Stimulated activated CD8-positive, alpha-beta memory T cell treated with anti-CD3 and anti-CD28 coated beads, Interleukin-2, amount 100 ng/mL, for 48 hours (primary cell): ENCODE measurements around the gene NCF4.

ENCODE experiments used
- DNase-seq, 2 donors: peaks; one replicate each; pipeline ENCODE4 v3.0.0-alpha.2; 2020; ENCODE audit warnings: low read depth in 2 of 2

Gene NCF4

DNA sequence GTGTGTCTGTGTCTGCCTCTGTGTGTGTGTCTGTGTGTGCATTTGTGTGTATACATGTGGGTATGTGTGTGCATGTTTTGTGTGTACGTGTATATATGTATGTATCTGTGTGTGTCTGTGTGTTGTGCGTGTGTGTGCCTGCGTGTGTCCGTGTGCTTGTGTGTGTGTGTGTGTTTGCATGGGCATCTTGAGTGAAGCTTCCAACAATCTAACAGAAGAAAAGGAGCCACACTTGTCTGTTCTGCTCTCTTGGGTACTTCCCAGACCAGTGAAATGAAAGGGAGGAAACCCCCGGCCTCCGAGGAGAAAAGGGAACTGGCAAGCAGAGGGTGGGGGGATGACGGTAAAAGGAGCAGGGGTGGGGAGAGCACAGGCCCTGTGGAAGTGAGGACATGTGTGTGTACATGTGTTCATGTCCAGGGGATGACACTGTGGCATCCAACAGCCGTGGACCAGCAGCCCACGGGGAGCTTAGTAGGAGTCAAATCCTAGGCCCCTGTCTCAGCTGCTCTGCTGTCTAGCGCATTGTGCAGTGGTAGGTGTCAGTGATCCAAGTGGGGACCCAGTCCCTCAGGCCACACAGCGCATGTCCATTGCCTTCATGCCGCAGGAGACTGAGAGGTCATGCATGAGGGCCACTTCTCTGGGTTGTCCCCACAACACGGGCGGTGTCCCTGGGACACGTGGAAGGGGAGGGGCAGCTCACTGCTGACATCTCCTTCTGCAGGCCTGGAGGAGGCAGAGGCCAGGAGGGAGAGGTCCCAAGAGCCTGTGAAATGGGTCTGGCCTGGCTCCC lies 60.7 kb downstream of the NCF4 start:
- no peak for DNase-seq

DNA sequence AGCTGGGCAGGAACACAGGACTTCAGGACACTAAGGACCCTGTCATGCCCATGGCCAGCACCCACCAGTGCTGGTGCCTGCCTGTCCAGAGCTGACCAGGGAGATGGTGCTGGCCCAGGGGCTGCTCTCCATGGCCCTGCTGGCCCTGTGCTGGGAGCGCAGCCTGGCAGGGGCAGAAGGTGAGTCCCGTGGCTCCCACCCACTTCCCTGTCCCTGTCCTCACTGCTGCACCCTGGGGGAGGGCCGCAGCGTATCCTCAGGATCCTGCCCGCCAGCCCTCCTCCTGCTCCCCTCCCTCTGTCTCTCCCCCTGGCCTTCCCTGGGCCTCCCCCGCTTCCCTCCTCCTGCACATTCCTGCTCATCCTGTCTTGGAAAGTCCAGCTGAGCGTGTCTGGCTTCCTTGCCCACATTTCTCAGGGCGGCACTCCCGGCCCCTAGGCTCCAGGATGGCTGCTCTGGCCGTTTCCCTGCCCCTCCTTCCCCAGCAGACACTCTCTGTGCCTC lies 61.4 kb downstream of the NCF4 start:
- DNase-seq, result no peak

DNA sequence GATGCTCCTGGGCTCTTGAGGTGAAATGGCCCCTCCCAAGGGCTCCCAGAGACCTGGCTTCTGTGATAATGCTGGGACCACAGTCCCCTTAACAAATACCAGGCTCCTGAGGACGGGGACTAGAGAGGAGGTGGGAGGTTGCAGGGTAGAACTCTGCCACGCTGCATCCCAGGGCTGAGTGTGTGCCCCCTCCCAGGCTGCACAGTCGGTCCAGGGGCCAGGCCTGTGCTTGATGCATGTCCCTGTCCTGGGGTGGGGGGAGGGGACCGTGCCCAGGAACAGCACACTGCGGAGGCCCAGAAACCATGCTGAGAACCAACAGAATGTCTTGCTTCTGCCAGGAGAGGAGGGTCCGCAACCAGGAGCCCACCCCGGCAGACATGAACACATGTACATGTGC lies 61.9 kb downstream of the NCF4 start:
- no peak for DNase-seq

DNA sequence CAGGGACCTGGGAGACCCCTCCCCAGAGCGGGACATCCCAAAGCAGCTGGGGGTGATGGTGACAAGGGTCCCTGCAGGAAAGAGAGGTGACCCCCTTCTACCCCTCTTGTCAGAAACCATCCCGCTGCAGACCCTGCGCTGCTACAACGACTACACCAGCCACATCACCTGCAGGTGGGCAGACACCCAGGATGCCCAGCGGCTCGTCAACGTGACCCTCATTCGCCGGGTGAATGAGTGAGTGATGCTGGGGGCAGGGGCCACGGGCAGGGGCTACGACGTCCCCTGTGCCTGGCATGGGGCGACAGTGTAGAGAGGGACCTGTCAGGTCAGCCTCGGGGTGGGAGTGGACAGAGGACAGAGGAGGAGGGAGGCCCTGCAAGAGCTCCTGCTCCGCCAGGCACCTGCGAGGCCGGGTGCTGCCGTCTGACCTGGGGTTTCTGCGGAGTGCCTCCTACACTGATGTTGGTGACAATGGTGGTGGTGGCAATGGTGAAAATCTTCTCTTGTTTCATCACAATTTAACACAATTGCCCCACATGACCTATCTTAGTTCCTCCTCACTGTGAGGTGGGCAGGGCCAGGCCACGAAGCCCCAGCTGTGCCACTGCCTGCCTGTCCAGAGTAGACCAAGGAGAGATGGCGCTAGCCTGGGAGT lies 62.5 kb downstream of the NCF4 start:
- DNase-seq, result no peak

DNA sequence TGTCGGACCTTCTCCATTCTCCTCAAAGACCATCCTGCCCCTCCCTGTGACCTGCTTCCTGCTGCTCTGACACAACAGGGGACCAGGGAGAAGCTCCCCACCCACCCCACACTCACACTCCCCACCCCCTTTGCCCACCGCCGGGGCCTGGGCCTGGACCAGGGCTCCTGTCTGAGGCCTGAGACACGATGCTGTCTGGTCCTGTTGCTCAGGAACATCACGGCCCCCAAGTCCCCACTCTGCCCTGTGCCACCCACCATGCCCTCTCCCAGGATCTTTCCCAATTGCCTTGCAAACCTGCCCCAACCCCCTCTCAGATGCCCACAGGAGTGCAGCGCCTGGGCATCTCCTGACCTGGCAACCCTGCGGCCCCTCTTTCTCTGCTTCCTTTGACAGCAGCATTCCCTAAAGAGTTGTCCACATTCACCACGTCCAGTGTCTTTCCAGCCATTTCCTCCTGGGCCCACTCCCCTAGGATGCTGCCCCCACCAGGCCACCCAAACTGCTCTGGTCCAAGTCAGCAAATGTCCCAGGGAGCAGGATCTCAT lies 63.4 kb downstream of the NCF4 start:
- no peak for DNase-seq

DNA sequence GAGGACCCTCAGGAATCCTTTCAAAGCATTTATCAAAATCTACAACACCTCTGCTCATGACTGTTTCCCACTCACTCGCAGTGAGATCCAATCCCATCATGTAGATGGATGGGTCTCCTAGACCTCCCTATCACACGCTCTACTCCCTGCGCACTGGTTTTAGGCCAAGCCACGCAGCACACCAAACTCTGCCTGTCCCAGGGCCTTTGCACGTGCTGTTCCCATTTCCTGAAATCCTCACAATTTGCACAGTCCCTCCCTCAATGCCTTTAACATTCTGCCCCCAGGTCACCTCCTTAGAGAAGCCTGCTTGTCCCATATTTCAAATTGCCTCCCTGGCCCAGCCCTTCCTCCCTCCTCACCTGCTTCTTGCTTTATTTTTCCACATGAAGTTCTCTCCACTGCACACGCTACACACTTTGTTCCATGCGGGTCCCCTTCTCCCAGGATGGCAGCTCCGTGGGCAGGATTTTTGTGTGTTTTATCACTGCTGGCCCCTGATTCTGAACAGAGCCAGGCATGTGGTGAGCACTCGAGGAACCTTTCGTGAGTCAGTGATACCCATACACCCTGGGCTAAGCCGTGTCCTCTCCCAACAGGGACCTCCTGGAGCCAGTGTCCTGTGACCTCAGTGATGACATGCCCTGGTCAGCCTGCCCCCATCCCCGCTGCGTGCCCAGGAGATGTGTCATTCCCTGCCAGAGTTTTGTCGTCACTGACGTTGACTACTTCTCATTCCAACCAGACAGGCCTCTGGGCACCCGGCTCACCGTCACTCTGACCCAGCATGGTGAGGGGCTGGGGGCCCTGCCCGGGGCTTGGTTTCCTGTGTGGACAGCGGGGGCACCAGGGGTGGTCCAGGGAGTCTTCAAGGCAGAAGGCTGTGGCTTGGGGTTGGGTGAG lies 64.8 kb downstream of the NCF4 start:
- DNase-seq, result no peak

DNA sequence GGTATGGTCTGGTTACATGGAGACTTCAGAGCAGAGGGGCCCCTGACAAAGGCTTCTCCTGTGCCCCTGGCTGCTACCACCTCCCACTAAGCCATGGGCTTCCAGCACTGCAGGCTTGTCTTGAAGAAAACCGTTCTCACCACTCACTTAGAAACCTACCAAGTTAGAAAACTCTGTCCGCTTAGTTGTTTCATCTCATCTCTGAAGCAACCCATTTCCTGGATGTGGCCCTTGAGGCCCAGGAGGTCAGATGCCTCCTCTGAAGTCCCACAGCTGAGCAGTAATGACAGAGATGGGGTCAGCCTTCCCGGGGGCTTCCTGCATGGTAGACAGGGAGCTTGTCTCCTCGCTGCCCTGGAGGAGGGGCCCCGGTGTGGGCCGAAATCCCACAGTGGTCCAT lies 65.5 kb downstream of the NCF4 start:
- DNase-seq, result no peak

DNA sequence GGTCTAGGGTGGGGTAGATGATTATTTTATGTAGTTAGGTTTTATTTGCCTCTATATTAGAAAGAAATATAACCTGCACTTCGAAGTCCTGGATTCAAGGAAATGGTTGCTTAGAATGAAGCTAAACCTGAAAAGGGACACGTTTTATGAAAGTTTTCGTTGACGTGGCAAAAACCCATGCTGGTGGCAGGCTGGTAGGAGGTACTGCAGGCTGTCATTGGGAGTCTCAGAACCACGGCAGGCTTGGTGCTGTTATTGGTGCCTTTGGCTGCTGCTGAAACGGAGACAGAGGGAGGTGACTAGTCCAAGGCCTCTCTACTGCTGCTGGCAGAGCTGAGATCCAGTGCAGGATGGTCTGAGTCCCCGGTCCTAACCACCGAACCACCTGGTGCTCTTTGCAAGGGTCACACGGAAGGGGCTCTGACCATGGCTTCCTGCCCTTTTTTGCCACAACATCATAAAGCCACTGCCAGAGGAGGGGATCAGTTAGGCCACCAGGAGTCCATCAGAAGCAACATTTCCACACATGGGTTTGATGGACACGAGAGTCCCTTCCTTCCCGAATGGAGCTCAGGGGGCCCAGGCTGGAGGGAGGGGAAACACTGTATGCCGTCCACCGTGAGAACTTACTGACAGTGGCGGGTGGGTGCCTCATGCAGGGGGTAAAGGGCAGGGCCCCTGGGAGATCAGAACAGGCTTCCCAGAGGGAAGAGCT lies 66.1 kb downstream of the NCF4 start:
- no peak for DNase-seq
